HepG2 (cell line): ENCODE results near the gene ANKRD11. TPM values are rescaled to one million over a fixed set of nuclear protein-coding genes. Genes with fewer than 3 reads are reported as not detected.

Source experiments
- ATAC-seq: fragments of 200-7000 bp; cut with Tn5 transposase; 3 replicates; pipeline ENCODE4 v1.9.1; 2020; ENCODE audit warnings: mild to moderate bottlenecking, moderate library complexity
- BruUV-seq: library from RNA; stranded (reverse); fragments of 400-500 nt; replicated peaks from 2 replicates; lab custom pipeline; 2021; lab: Mats Ljungman, UMichigan
- CTCF ChIA-PET: fragments of 300-600 bp; formaldehyde crosslinking; extraction: SDS; loops from one replicate; lab custom pipeline; 2021; ENCODE audit warnings: low total read pairs, inconsistent platforms, low intra/inter-chr PET ratio; lab: Yijun Ruan, JAX
- POLR2A ChIA-PET: fragments of 350-600 bp; sonication (Branson Sonifier 250); formaldehyde crosslinking; loops from one replicate; lab custom pipeline; 2020; ENCODE audit warnings: antibody characterized with exemption, inconsistent platforms; lab: Yijun Ruan, JAX
- DNase-seq: peaks from one replicate; pipeline ENCODE4 v3.0.0-alpha.2; 2015; ENCODE audit warnings: low spot score
- FAIRE-seq: peaks from 3 replicates; lab custom pipeline; 2011; peaks lifted over from hg19 to GRCh38; lab: Jason Lieb, UNC
- H2AFZ ChIP-seq: one replicate; pipeline ENCODE4 v1.6.1; 2011; ENCODE audit warnings: low read length, inconsistent platforms
- H3K27ac ChIP-seq: fragments of 300-600 bp; 3 replicates; pipeline ENCODE4 v1.8.0; 2011; ENCODE audit warnings: mixed run types, mild to moderate bottlenecking, mixed read lengths, low read length, inconsistent platforms; ENCODE audit not compliant: insufficient read depth; ENCODE audit errors: extremely low read length
- H3K27me3 ChIP-seq, 2 experiments: fragments of 200-600 bp in 1 of 2; 2 replicates in 1 of 2; 3 replicates in 1 of 2; pipeline versions ENCODE4 v1.6.0 to v1.8.0; 2011; ENCODE audit warnings: low read length in 2 of 2, mild to moderate bottlenecking in 2 of 2, moderate library complexity in 2 of 2, inconsistent platforms in 1 of 2; ENCODE audit not compliant: insufficient read depth in 2 of 2, control insufficient read depth in 1 of 2
- H3K36me3 ChIP-seq, 2 experiments: fragments of 200-600 bp in 1 of 2; replicated peaks in 1 of 2; 2 replicates in 1 of 2; 3 replicates in 1 of 2; pipeline versions ENCODE4 v1.5.1 to v1.8.0; 2011; ENCODE audit warnings: low read length in 2 of 2, inconsistent platforms in 1 of 2; ENCODE audit not compliant: insufficient read depth in 2 of 2, control insufficient read depth in 1 of 2
- H3K4me1 ChIP-seq: 2 replicates; pipeline ENCODE4 v1.5.1; 2012; ENCODE audit warnings: low read length, inconsistent platforms; ENCODE audit not compliant: insufficient read depth
- H3K4me2 ChIP-seq: 2 replicates; pipeline ENCODE4 v1.6.0; 2011; ENCODE audit warnings: low read depth, low read length, inconsistent platforms
- H3K4me3 ChIP-seq, 3 experiments: fragments of 200-600 bp in 1 of 3; sonication (generic), shearing (Covaris generic) in 1 of 3; replicated peaks in 1 of 3; 2 replicates each; pipeline ENCODE4 v1.5.1; 2011 to 2016; ENCODE audit warnings: low read length in 3 of 3, inconsistent platforms in 2 of 3, low read depth in 2 of 3, mild to moderate bottlenecking in 2 of 3, control low read depth in 1 of 3, mixed read lengths in 1 of 3; ENCODE audit not compliant: insufficient read depth in 1 of 3
- H3K79me2 ChIP-seq: one replicate; pipeline ENCODE4 v1.6.1; 2011; ENCODE audit warnings: low read length, inconsistent platforms; ENCODE audit not compliant: insufficient read depth
- H3K9ac ChIP-seq: 2 replicates; pipeline ENCODE4 v1.6.0; 2011; ENCODE audit warnings: mild to moderate bottlenecking, low read depth, low read length, inconsistent platforms; ENCODE audit not compliant: insufficient read depth
- H3K9me3 ChIP-seq: 2 replicates; pipeline ENCODE4 v1.5.1; 2012; ENCODE audit warnings: mild to moderate bottlenecking, low read length
- H4K20me1 ChIP-seq: 2 replicates; pipeline ENCODE4 v1.6.0; 2011; ENCODE audit warnings: inconsistent platforms, mild to moderate bottlenecking, low read length, moderate library complexity; ENCODE audit not compliant: insufficient read depth
- CREB1 ChIP-seq, 2 experiments: fragments of 450-650 bp in 1 of 2; IDR thresholded peaks; 2 replicates each; pipeline ENCODE4 v1.6.1; 2016 to 2017; ENCODE audit warnings: control low read depth in 1 of 2, mild to moderate bottlenecking in 1 of 2, missing compliant biosample characterization in 1 of 2, missing genetic modification characterization in 1 of 2
- DRAP1 ChIP-seq: IDR thresholded peaks from 2 replicates; pipeline ENCODE4 v1.6.1; 2016; ENCODE audit warnings: missing genetic modification reagents, missing compliant biosample characterization
- JUND ChIP-seq: sonication (generic); formaldehyde crosslinking; IDR thresholded peaks from 2 replicates; pipeline ENCODE4 v1.8.0; 2022; ENCODE audit warnings: mild to moderate bottlenecking, missing genetic modification reagents
- NFE2L1 ChIP-seq: sonication (generic); formaldehyde crosslinking; IDR thresholded peaks from 2 replicates; pipeline ENCODE4 v1.4.0; 2020; ENCODE audit warnings: missing genetic modification reagents, mild to moderate bottlenecking, borderline replicate concordance
- NR2F6 ChIP-seq, 2 experiments: IDR thresholded peaks; 2 replicates each; pipeline ENCODE4 v1.6.1; 2016; ENCODE audit warnings: antibody characterized with exemption in 1 of 2, mild to moderate bottlenecking in 1 of 2
- PRDM4 ChIP-seq: sonication (generic); formaldehyde crosslinking; IDR thresholded peaks from 2 replicates; pipeline ENCODE4 v1.9.0; 2021; ENCODE audit warnings: missing genetic modification reagents, borderline replicate concordance
- TAF1 ChIP-seq: sonication (generic); formaldehyde crosslinking; IDR thresholded peaks from 2 replicates; pipeline ENCODE4 v1.4.0; 2020; ENCODE audit warnings: missing genetic modification reagents
- ZFP82 ChIP-seq: sonication (generic); formaldehyde crosslinking; IDR thresholded peaks from 2 replicates; pipeline ENCODE4 v1.5.1; 2020; ENCODE audit warnings: mild to moderate bottlenecking, missing genetic modification reagents, borderline replicate concordance
- ZFX ChIP-seq: sonication (generic); formaldehyde crosslinking; IDR thresholded peaks from 2 replicates; pipeline ENCODE4 v1.4.0; 2020; ENCODE audit warnings: mild to moderate bottlenecking, low read depth, missing genetic modification reagents, moderate library complexity
- ZNF713 ChIP-seq: sonication (generic); formaldehyde crosslinking; IDR thresholded peaks from 2 replicates; pipeline ENCODE4 v1.4.0; 2020; ENCODE audit warnings: mild to moderate bottlenecking, missing genetic modification reagents
- WGBS: methylation state at CpG from one replicate; pipeline ENCODE4 v1.1.6; 2017; ENCODE audit warnings: low lambda C conversion rate; 5-methylcytosine and 5-hydroxymethylcytosine counted together
- in situ Hi-C: cut with HindIII; loops from 2 replicates; pipeline ENCODE4 v1.10.0; 2017; ENCODE audit warnings: low pct_unique_long_range_greater_than_20kb; ENCODE audit not compliant: extremely low pct_ligation_motif_present
- intact Hi-C: fragments of 100-400 bp; cut with micrococcal nuclease; formaldehyde crosslinking; loops from one replicate; pipeline ENCODE4 v1.10.0; 2022; ENCODE audit not compliant: unreplicated experiment
- polyA plus RNA-seq, 8 experiments: library from polyadenylated mRNA; depleted of rRNA in 3 of 8; stranded (reverse) in 7 of 8; unstranded in 1 of 8; fragments of >200 nt; fragmentation: Illumina TruSeq in 4 of 8; extraction: Trizol in 4 of 8; gene quantifications; 2 replicates each; pipeline versions ENCODE4 v1.2.1 to v1.2.3, GENCODE V29; 2011 to 2016; ENCODE audit warnings: low read depth in 4 of 8, missing spikeins in 1 of 8, mixed read lengths in 1 of 8; ENCODE audit not compliant: insufficient read depth in 1 of 8
- total RNA-seq, 5 experiments: library from RNA; depleted of rRNA; stranded (reverse); fragments of >200 nt; fragmentation: Illumina TruSeq; extraction: Trizol; gene quantifications; 2 replicates each; pipeline ENCODE4 v1.2.3, GENCODE V29; 2016; ENCODE audit warnings: low read depth in 1 of 5
- TF ChIP-seq, protein P1 (sequence below): sonication (generic); formaldehyde crosslinking; IDR thresholded peaks from 2 replicates; pipeline ENCODE4 v1.4.0; 2020; ENCODE audit warnings: missing genetic modification reagents
- TF ChIP-seq, protein P2 (sequence below): sonication (generic); formaldehyde crosslinking; IDR thresholded peaks from 2 replicates; pipeline ENCODE4 v1.4.0; 2020; ENCODE audit warnings: missing genetic modification reagents
- TF ChIP-seq, protein P3 (sequence below): sonication (generic); formaldehyde crosslinking; IDR thresholded peaks from 2 replicates; pipeline ENCODE4 v1.5.0; 2020; ENCODE audit warnings: missing genetic modification reagents

Gene ANKRD11
- total and polyA plus RNA-seq, 2 of the 13 experiments (the other 11 are each of a cell fraction or from before 2014, with no cell fraction given): 21.4 to 38.4 TPM

- TF ChIP-seq DRAP1 (CRISPR knock-in tag) (no peak), NR2F6 (IDR thresholded peaks at IDR 0.05) (peak; percentile 70), NR2F6 (CRISPR knock-in tag; IDR thresholded peaks at IDR 0.05) (peak; percentile 58; the same call in 1 of the 2 replicates), JUND (CRISPR knock-in tag) (0 out of 2 replicates have a peak, but pooled peaks have one; percentile 34), ZNF713 (no peak)
- TF ChIP-seq, protein P1, sequence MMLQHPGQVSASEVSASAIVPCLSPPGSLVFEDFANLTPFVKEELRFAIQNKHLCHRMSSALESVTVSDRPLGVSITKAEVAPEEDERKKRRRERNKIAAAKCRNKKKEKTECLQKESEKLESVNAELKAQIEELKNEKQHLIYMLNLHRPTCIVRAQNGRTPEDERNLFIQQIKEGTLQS (CRISPR knock-in tag): peak; percentile 90
- TF ChIP-seq, protein P2, sequence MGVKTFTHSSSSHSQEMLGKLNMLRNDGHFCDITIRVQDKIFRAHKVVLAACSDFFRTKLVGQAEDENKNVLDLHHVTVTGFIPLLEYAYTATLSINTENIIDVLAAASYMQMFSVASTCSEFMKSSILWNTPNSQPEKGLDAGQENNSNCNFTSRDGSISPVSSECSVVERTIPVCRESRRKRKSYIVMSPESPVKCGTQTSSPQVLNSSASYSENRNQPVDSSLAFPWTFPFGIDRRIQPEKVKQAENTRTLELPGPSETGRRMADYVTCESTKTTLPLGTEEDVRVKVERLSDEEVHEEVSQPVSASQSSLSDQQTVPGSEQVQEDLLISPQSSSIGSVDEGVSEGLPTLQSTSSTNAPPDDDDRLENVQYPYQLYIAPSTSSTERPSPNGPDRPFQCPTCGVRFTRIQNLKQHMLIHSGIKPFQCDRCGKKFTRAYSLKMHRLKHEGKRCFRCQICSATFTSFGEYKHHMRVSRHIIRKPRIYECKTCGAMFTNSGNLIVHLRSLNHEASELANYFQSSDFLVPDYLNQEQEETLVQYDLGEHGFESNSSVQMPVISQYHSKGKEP (CRISPR knock-in tag): no peak
- TF ChIP-seq, all 625 proteins: peak for 11
Observed at GRCh38 chr16:89268987-89269735, 221.2 kb downstream of the ANKRD11 start (continued).

- CTCF ChIA-PET: no interaction called here
- H3K79me2 ChIP-seq: peaks cover 2% of the 10 kb centered on the region
- no peak for TF ChIP-seq CREB1 (IDR thresholded peaks at IDR 0.05)
- TF ChIP-seq CREB1 (CRISPR knock-in tag; IDR thresholded peaks at IDR 0.05): no peak
- no peak for TF ChIP-seq PRDM4
- no peak for TF ChIP-seq NFE2L1 (CRISPR knock-in tag)
- TF ChIP-seq ZFX (CRISPR knock-in tag): no peak
- TF ChIP-seq ZFP82 (CRISPR knock-in tag): no peak
- TF ChIP-seq, protein P3, sequence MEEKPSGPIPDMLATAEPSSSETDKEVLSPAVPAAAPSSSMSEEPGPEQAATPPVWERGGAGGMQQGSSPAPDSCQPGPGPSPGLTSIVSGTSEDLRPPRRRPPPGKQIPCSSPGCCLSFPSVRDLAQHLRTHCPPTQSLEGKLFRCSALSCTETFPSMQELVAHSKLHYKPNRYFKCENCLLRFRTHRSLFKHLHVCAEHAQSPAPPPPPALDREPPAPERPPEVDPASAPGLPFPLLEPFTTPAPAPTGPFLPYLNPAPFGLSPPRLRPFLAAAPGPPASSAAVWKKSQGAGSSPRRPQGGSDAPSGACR (CRISPR knock-in tag): no peak
- no peak for TF ChIP-seq TAF1 (CRISPR knock-in tag)
Observed at GRCh38 chr16:89268585-89268984, 221.8 kb downstream of the ANKRD11 start.

More at GRCh38 chr16:89268585-89268984, 221.8 kb downstream of the ANKRD11 start:
- Histone ChIP-seq H4K20me1 (peaks cover 5% of the 10 kb centered on the region; the same call in 1 of the 2 replicates), H3K36me3 (peaks cover 38 to 57% of the 10 kb centered on the region in 2 experiments; a peak in 4 of 5 replicates), H2AFZ (no peak overlapping the region), H3K9ac (no peak overlapping the region), H3K27ac (no peak overlapping the region), H3K27me3 (no peaks in the 10 kb centered on the region), H3K4me2 (no peak overlapping the region), H3K9me3 (no peaks in the 10 kb centered on the region), H3K4me3 (no peak overlapping the region), H3K4me1 (no peaks in the 10 kb centered on the region)
- POLR2A ChIA-PET: interaction anchor here (0.6 kb wide), 1 partner anchor 1383 kb away, joined by 4 read pairs; no protein-coding TSS in a partner anchor
- intact Hi-C loops: no loop called here
- FAIRE-seq: no peak
- WGBS: 98% methylated on average over 17 of the region's 19 CpGs
- in situ Hi-C loops: loop anchor here (10.0 kb wide), 1 partner anchor 56 kb away; no protein-coding TSS in a partner anchor
- DNase-seq: no peak
- no TSS peak for BruUV-seq
- no peak for ATAC-seq
